Brain microvascular endothelial cell (primary cell): ENCODE results near the gene RASAL2.

ENCODE experiments used
- DNase-seq: peaks from one replicate; pipeline ENCODE4 v3.0.0-alpha.2; 2020
- H3K27ac ChIP-seq: fragments of 250-450 bp; sonication (Bioruptor Pico); 2 replicates; pipeline ENCODE4 v1.5.1; 2020; ENCODE audit warnings: mild to moderate bottlenecking, moderate library complexity
- H3K27me3 ChIP-seq: fragments of 250-450 bp; sonication (Bioruptor Pico); replicated peaks from 2 replicates; pipeline ENCODE4 v1.5.1; 2020; ENCODE audit warnings: mild to moderate bottlenecking
- H3K36me3 ChIP-seq: fragments of 250-450 bp; sonication (Bioruptor Pico); replicated peaks from 2 replicates; pipeline ENCODE4 v1.5.1; 2020; ENCODE audit warnings: mild to moderate bottlenecking
- H3K4me3 ChIP-seq: 2 replicates; pipeline ENCODE4 v1.5.1; 2011; ENCODE audit warnings: low read depth, mild to moderate bottlenecking, control low read depth, low read length, moderate library complexity
- in situ Hi-C: cut with HindIII; loops from 2 replicates; pipeline ENCODE4 v1.10.0; 2017; ENCODE audit warnings: low sequenced_read_pairs, low pct_ligation_motif_present
- TF ChIP-seq, protein P1 (sequence below): IDR thresholded peaks from 2 replicates; pipeline ENCODE4 v1.5.1; 2011; ENCODE audit warnings: low read depth, mild to moderate bottlenecking, moderate library complexity, low read length, control low read depth, inconsistent platforms; ENCODE audit errors: missing control alignments

RASAL2 gene

DNA sequence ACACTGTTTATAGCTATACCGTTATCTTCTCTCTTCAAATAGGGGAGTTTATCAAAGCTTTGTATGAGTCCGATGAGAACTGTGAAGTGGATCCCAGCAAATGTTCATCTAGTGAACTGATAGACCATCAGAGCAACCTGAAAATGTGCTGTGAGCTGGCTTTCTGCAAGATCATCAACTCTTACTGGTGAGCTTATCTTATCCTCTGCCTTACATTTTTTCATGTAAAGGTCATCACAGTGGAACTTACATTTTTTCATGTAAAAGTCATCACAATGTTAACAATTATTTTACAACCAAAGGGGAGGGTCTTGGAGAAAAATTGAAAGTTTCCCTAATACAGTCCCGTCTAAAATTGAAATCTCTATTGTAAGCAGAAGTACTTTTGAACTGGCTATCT, 357.6 kb downstream of the RASAL2 start:
- H3K27ac ChIP-seq = no peak overlapping the region
- peak; percentile 56 for DNase-seq
- in situ Hi-C loops = no loop called here
- TF ChIP-seq, protein P1, sequence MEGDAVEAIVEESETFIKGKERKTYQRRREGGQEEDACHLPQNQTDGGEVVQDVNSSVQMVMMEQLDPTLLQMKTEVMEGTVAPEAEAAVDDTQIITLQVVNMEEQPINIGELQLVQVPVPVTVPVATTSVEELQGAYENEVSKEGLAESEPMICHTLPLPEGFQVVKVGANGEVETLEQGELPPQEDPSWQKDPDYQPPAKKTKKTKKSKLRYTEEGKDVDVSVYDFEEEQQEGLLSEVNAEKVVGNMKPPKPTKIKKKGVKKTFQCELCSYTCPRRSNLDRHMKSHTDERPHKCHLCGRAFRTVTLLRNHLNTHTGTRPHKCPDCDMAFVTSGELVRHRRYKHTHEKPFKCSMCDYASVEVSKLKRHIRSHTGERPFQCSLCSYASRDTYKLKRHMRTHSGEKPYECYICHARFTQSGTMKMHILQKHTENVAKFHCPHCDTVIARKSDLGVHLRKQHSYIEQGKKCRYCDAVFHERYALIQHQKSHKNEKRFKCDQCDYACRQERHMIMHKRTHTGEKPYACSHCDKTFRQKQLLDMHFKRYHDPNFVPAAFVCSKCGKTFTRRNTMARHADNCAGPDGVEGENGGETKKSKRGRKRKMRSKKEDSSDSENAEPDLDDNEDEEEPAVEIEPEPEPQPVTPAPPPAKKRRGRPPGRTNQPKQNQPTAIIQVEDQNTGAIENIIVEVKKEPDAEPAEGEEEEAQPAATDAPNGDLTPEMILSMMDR = no peak
- no peaks in the 10 kb centered on the region for H3K36me3 ChIP-seq
- H3K27me3 ChIP-seq = no peaks in the 10 kb centered on the region
- H3K4me3 ChIP-seq = no peak overlapping the region

DNA sequence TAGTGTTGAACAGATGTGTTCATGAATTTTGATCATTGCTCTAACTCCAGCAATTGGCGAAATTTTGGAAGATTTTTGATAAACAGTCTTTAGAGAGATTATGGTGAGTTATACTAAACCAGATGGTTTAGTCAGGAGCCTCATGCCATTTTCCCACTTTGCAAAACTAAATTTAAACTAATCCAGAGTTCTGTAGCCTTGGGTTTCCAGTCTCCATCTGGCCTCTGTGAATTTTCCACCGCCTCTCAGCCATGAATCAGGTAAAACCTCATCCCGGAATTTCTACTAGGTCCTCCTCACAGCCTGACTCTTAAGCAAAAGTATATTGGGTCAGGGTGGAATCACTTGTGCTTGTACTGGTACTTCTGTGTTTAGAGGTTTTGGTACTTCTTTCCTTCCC, 358.1 kb downstream of the RASAL2 start:
- H3K27me3 ChIP-seq = no peaks in the 10 kb centered on the region
- in situ Hi-C loops = no loop called here
- no peak for DNase-seq
- peaks cover under 1% of the 10 kb centered on the region for H3K36me3 ChIP-seq
- TF ChIP-seq, protein P1 = no peak
- no peak overlapping the region for H3K4me3 ChIP-seq
- H3K27ac ChIP-seq = no peak overlapping the region

DNA sequence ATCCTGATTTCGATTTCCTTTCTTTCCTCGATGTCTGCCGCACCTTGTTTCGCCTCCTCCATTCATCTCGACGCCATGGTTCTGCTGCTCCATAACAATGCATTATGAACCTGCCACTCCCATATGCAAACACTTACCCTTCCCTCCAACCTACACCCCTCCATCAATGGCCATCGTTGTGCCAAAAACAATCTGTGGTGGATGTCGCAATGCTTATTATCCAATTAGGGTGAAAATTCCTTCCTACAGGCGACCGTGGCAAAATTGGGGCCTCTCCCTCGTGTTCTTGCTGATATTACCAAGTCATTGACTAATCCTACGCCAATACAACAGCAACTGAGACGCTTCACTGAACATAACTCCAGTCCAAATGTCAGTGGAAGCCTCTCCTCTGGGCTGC, 362.6 kb downstream of the RASAL2 start:
- TF ChIP-seq, protein P1 = no peak
- Histone ChIP-seq H3K27me3 (no peaks in the 10 kb centered on the region), H3K27ac (no peak overlapping the region), H3K36me3 (peaks cover 12% of the 10 kb centered on the region), H3K4me3 (no peak overlapping the region)
- DNase-seq = no peak
- in situ Hi-C loops = no loop called here

DNA sequence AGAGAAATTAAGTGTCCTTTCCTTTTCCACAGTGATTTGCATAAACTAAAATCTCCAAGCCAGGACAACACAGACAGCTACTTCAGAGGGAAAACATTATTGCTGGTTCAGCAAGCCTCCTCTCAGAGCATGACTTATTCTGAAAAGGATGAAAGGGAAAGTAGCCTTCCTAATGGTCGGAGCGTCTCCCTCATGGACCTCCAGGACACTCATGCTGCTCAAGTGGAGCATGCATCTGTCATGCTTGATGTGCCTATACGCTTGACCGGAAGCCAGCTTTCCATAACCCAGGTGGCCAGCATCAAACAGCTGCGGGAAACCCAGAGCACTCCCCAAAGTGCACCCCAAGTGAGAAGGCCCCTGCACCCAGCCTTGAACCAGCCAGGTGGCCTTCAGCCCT, 363.7 kb downstream of the RASAL2 start:
- TF ChIP-seq, protein P1 = no peak
- Histone ChIP-seq H3K36me3 (peaks cover 12% of the 10 kb centered on the region), H3K27ac (no peak overlapping the region), H3K4me3 (no peak overlapping the region), H3K27me3 (no peaks in the 10 kb centered on the region)
- in situ Hi-C loops = no loop called here
- no peak for DNase-seq

DNA sequence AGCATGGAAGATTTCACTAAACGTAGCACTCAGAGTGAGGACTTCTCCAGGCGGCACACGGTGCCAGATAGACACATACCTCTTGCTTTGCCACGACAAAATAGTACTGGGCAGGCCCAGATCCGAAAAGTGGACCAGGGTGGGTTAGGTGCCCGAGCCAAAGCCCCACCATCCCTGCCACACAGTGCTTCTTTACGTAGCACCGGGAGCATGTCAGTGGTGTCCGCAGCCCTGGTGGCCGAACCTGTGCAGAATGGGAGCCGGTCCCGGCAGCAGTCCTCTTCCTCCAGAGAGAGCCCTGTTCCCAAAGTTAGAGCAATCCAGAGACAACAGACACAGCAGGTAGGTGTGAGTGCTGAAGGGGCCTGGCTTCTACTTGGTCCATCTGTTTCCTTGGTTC, 364.3 kb downstream of the RASAL2 start:
- Histone ChIP-seq H3K36me3 (peaks cover 12% of the 10 kb centered on the region), H3K27ac (no peak overlapping the region), H3K4me3 (no peak overlapping the region), H3K27me3 (no peaks in the 10 kb centered on the region)
- TF ChIP-seq, protein P1 = no peak
- no peak for DNase-seq
- in situ Hi-C loops = no loop called here

DNA sequence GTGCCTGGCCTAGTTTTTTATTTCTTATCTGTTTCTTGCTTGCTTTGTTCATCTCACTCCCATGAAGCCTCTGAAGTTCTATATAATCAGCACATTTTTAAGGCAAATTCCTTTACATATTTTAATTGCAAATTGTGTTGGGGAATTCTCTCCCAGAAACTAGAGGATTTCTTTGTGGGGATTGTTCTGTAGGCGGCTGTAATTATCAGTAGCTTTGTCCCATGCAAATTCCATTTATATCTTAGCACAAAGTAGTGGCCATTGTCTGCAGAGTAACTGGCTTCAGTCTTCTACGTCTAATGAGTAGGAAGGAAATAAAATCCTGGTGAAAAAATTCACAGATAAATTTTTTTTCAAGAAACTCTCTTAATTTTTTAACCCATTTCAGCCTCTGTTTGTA, 367.2 kb downstream of the RASAL2 start:
- Histone ChIP-seq H3K36me3 (peaks cover 12% of the 10 kb centered on the region), H3K4me3 (no peak overlapping the region), H3K27me3 (no peaks in the 10 kb centered on the region), H3K27ac (no peak overlapping the region)
- TF ChIP-seq, protein P1 = no peak
- in situ Hi-C loops = no loop called here
- DNase-seq = no peak
